ENCODE data around the gene CCNB1IP1. TPM values are rescaled to one million over a fixed set of nuclear protein-coding genes. Genes with fewer than 3 reads are reported as not detected.
A peak's percentile ranks its signal among the peaks of the same experiment; 100 is the strongest.

Gene CCNB1IP1
- total RNA-seq, 1 experiment from 2014 or later, result 151 TPM

DNA sequence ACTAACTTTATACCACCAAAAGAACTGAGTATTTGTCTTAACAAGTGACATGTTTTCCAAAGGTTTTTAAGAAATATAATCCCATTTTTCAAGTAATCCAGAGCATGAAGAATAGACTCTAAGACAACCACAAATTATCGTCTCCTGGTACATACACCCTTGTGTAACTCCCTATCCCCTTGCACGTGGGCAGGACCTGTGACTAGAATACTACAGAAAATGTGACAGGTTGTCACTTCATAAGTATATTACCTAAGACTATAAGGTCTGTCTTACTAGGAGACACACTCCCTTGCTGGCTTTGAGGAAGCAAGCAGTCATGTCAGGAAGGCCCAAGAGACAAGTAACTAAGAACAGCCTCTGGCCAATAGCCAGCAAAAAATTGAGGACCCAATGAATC lies 19.1 kb downstream of the CCNB1IP1 start (continued):
- TF ChIP-seq, protein P1, sequence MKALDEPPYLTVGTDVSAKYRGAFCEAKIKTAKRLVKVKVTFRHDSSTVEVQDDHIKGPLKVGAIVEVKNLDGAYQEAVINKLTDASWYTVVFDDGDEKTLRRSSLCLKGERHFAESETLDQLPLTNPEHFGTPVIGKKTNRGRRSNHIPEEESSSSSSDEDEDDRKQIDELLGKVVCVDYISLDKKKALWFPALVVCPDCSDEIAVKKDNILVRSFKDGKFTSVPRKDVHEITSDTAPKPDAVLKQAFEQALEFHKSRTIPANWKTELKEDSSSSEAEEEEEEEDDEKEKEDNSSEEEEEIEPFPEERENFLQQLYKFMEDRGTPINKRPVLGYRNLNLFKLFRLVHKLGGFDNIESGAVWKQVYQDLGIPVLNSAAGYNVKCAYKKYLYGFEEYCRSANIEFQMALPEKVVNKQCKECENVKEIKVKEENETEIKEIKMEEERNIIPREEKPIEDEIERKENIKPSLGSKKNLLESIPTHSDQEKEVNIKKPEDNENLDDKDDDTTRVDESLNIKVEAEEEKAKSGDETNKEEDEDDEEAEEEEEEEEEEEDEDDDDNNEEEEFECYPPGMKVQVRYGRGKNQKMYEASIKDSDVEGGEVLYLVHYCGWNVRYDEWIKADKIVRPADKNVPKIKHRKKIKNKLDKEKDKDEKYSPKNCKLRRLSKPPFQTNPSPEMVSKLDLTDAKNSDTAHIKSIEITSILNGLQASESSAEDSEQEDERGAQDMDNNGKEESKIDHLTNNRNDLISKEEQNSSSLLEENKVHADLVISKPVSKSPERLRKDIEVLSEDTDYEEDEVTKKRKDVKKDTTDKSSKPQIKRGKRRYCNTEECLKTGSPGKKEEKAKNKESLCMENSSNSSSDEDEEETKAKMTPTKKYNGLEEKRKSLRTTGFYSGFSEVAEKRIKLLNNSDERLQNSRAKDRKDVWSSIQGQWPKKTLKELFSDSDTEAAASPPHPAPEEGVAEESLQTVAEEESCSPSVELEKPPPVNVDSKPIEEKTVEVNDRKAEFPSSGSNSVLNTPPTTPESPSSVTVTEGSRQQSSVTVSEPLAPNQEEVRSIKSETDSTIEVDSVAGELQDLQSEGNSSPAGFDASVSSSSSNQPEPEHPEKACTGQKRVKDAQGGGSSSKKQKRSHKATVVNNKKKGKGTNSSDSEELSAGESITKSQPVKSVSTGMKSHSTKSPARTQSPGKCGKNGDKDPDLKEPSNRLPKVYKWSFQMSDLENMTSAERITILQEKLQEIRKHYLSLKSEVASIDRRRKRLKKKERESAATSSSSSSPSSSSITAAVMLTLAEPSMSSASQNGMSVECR (CRISPR knock-in tag; IDR thresholded peaks at IDR 0.05; ENCODE audit: borderline replicate concordance), result no peak
- TF ChIP-seq CBFB (CRISPR knock-in tag; IDR thresholded peaks at IDR 0.05; ENCODE audit: low read depth), result no peak
- no peak for TF ChIP-seq FOXP1 (CRISPR knock-in tag; IDR thresholded peaks at IDR 0.05; ENCODE audit: borderline replicate concordance)
- TF ChIP-seq GTF2I (CRISPR knock-in tag; conservative IDR thresholded peaks at IDR 0.05), result no peak

DNA sequence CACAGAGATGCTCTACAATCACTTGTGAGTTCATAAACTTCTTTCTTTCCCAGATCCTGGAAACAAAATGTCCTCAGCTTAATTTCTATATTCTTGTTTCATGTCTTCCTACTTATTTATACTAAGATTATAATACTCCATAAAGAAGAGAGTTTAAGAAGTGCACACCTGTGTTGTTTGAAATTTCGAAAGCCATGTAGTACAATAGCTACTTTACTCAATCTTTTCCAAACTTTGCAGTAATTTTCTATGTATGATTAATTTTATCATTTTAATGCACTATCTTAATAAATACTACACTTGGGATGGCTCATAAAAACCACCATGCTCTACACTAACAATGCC lies 27.0 kb downstream of the CCNB1IP1 start:
- CTCF ChIA-PET, result interaction anchor here (0.8 to 1.5 kb wide), 2 partner anchors 14 to 155 kb away, joined by 3 to 4 read pairs; partner anchors contain the start of gene PIP4P1
- Mint-ChIP-seq H3K27ac (no peak overlapping the region), H3K4me1 (peaks cover 9% of the 10 kb centered on the region), H3K9me3 (peaks cover 5% of the 10 kb centered on the region), H3K27me3 (ENCODE audit: low read depth) (no peaks in the 10 kb centered on the region), H3K4me3 (peak overlapping the region; percentile 97), H3K36me3 (peaks cover 11% of the 10 kb centered on the region)
- ATAC-seq, result no peak; the same call in 1 of the 2 replicates
- TF ChIP-seq, protein P2, sequence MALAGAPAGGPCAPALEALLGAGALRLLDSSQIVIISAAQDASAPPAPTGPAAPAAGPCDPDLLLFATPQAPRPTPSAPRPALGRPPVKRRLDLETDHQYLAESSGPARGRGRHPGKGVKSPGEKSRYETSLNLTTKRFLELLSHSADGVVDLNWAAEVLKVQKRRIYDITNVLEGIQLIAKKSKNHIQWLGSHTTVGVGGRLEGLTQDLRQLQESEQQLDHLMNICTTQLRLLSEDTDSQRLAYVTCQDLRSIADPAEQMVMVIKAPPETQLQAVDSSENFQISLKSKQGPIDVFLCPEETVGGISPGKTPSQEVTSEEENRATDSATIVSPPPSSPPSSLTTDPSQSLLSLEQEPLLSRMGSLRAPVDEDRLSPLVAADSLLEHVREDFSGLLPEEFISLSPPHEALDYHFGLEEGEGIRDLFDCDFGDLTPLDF (CRISPR knock-in tag; IDR thresholded peaks at IDR 0.05), result no peak
- no peak for TF ChIP-seq CREB1 (CRISPR knock-in tag; IDR thresholded peaks at IDR 0.05)
- no peak for TF ChIP-seq ESRRA (CRISPR knock-in tag; IDR thresholded peaks at IDR 0.05; ENCODE audit: borderline replicate concordance)
- no peak for TF ChIP-seq NR2C2 (CRISPR knock-in tag; IDR thresholded peaks at IDR 0.05)
- TF ChIP-seq, protein P3, sequence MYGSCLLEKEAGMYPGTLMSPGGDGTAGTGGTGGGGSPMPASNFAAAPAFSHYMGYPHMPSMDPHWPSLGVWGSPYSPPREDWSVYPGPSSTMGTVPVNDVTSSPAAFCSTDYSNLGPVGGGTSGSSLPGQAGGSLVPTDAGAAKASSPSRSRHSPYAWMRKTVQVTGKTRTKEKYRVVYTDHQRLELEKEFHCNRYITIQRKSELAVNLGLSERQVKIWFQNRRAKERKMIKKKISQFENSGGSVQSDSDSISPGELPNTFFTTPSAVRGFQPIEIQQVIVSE (CRISPR knock-in tag; IDR thresholded peaks at IDR 0.05; ENCODE audit: borderline replicate concordance), result no peak
- TF ChIP-seq, protein P4, sequence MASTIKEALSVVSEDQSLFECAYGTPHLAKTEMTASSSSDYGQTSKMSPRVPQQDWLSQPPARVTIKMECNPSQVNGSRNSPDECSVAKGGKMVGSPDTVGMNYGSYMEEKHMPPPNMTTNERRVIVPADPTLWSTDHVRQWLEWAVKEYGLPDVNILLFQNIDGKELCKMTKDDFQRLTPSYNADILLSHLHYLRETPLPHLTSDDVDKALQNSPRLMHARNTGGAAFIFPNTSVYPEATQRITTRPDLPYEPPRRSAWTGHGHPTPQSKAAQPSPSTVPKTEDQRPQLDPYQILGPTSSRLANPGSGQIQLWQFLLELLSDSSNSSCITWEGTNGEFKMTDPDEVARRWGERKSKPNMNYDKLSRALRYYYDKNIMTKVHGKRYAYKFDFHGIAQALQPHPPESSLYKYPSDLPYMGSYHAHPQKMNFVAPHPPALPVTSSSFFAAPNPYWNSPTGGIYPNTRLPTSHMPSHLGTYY (CRISPR knock-in tag; IDR thresholded peaks at IDR 0.05), result no peak
- TF ChIP-seq, protein P5, sequence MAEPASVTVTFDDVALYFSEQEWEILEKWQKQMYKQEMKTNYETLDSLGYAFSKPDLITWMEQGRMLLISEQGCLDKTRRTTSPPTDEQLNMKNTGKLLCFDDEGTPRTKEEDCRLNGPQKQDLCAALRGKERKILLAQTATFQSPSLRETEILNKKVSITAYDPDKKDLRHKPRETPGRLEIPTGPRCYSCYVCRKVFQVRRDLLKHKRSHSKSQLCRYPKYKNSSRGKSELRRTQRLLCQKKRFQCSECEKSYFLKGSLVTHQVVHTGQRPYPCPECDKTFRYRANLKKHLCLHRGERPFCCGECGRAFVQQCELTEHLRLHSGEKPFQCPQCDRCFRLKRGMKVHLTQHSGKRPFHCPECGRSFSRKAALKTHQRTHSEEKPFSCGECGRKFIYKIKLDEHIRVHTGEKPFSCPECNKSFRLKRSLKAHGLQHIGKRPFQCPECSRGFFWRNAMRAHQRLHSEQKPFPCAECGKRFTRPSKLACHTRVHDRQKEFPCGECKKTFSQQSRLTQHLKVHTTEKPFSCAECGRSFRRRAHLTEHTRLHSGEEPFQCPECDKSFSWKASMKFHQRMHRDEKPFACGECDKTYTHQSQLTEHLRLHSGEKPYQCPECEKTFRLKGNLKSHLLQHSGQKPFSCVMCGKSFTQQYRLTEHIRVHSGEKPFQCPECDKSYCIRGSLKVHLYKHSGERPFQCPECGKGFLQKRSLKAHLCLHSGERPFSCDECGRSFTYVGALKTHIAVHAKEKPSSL (CRISPR knock-in tag; conservative IDR thresholded peaks at IDR 0.05), result no peak
- TF ChIP-seq ETV6 (CRISPR knock-in tag; IDR thresholded peaks at IDR 0.05), result no peak
- TF ChIP-seq NR1H2 (CRISPR knock-in tag; IDR thresholded peaks at IDR 0.05), result no peak
- TF ChIP-seq ELF4 (CRISPR knock-in tag; IDR thresholded peaks at IDR 0.05; ENCODE audit: low read depth), result no peak
- no peak for TF ChIP-seq FOXP1 (CRISPR knock-in tag; IDR thresholded peaks at IDR 0.05; ENCODE audit: borderline replicate concordance)
- no peak for TF ChIP-seq JAZF1 (CRISPR knock-in tag; IDR thresholded peaks at IDR 0.05)
- TF ChIP-seq ZNF671 (CRISPR knock-in tag; IDR thresholded peaks at IDR 0.05), result no peak
- TF ChIP-seq, protein P6, sequence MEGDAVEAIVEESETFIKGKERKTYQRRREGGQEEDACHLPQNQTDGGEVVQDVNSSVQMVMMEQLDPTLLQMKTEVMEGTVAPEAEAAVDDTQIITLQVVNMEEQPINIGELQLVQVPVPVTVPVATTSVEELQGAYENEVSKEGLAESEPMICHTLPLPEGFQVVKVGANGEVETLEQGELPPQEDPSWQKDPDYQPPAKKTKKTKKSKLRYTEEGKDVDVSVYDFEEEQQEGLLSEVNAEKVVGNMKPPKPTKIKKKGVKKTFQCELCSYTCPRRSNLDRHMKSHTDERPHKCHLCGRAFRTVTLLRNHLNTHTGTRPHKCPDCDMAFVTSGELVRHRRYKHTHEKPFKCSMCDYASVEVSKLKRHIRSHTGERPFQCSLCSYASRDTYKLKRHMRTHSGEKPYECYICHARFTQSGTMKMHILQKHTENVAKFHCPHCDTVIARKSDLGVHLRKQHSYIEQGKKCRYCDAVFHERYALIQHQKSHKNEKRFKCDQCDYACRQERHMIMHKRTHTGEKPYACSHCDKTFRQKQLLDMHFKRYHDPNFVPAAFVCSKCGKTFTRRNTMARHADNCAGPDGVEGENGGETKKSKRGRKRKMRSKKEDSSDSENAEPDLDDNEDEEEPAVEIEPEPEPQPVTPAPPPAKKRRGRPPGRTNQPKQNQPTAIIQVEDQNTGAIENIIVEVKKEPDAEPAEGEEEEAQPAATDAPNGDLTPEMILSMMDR (IDR thresholded peaks at IDR 0.05), result no peak
- no peak for DNase-seq (ENCODE audit: low spot score)
- POLR2A ChIA-PET, result no interaction called here
